H9 (cell line): Measurements from ENCODE around the gene CAMTA1. TPM values are rescaled to one million over a fixed set of nuclear protein-coding genes. Genes with fewer than 3 reads are reported as not detected.

Experiments used
- DNase-seq: peaks from one replicate; pipeline ENCODE4 v3.0.0-alpha.2; 2017
- H2AFZ ChIP-seq: one replicate; pipeline ENCODE4 v1.6.1; 2013; ENCODE audit warnings: mild to moderate bottlenecking, low read length, control low read depth, moderate library complexity
- H2AK5ac ChIP-seq: 2 replicates; pipeline ENCODE4 v1.6.1; 2013; ENCODE audit warnings: low read length, control low read depth, mixed read lengths; ENCODE audit not compliant: insufficient read length
- H2BK120ac ChIP-seq: one replicate; pipeline ENCODE4 v1.6.1; 2013; ENCODE audit warnings: low read depth, mild to moderate bottlenecking, low read length, control low read depth, inconsistent platforms; ENCODE audit not compliant: poor library complexity, severe bottlenecking
- H2BK12ac ChIP-seq: 2 replicates; pipeline ENCODE4 v1.6.1; 2013; ENCODE audit warnings: low read length, control low read depth, mixed read lengths, low read depth; ENCODE audit not compliant: insufficient read length
- H2BK15ac ChIP-seq: 2 replicates; pipeline ENCODE4 v1.6.1; 2013; ENCODE audit warnings: low read depth, low read length, control low read depth
- H2BK20ac ChIP-seq: one replicate; pipeline ENCODE4 v1.6.1; 2013; ENCODE audit warnings: low read depth, mild to moderate bottlenecking, low read length, control low read depth, inconsistent platforms; ENCODE audit not compliant: poor library complexity, severe bottlenecking
- H2BK5ac ChIP-seq: 2 replicates; pipeline ENCODE4 v1.6.1; 2013; ENCODE audit warnings: low read length, control low read depth, mixed read lengths; ENCODE audit not compliant: insufficient read length
- H3K14ac ChIP-seq: 2 replicates; pipeline ENCODE4 v1.6.1; 2013; ENCODE audit warnings: low read length, control low read depth; ENCODE audit not compliant: insufficient read depth
- H3K18ac ChIP-seq: 2 replicates; pipeline ENCODE4 v1.6.1; 2013; ENCODE audit warnings: low read depth, mild to moderate bottlenecking, mixed read lengths, low read length, control low read depth; ENCODE audit not compliant: insufficient read length
- H3K23ac ChIP-seq: 2 replicates; pipeline ENCODE4 v1.6.1; 2013; ENCODE audit warnings: low read length, control low read depth, mixed read lengths, low read depth; ENCODE audit not compliant: insufficient read length
- H3K23me2 ChIP-seq: 2 replicates; pipeline ENCODE4 v1.6.1; 2013; ENCODE audit warnings: low read depth, mild to moderate bottlenecking, mixed read lengths, low read length, control low read depth; ENCODE audit not compliant: insufficient read length, poor library complexity, severe bottlenecking
- H3K27ac ChIP-seq: 2 replicates; pipeline ENCODE4 v1.5.1; 2013; ENCODE audit warnings: low read length, control low read depth, mixed read lengths, low read depth; ENCODE audit not compliant: insufficient read length
- H3K27me3 ChIP-seq: 2 replicates; pipeline ENCODE4 v1.6.1; 2013; ENCODE audit warnings: low read length, control low read depth, inconsistent platforms; ENCODE audit not compliant: insufficient read depth
- H3K4ac ChIP-seq: 2 replicates; pipeline ENCODE4 v1.6.1; 2013; ENCODE audit warnings: low read depth, mild to moderate bottlenecking, control low read depth, inconsistent platforms, low read length, moderate library complexity
- H3K4me1 ChIP-seq: 2 replicates; pipeline ENCODE4 v1.6.1; 2013; ENCODE audit warnings: low read length, control low read depth, inconsistent platforms; ENCODE audit not compliant: insufficient read depth
- H3K4me2 ChIP-seq: 2 replicates; pipeline ENCODE4 v1.6.1; 2013; ENCODE audit warnings: low read length, control low read depth, mixed read lengths; ENCODE audit not compliant: insufficient read length, insufficient read depth
- H3K56ac ChIP-seq: 2 replicates; pipeline ENCODE4 v1.6.1; 2013; ENCODE audit warnings: low read depth, mild to moderate bottlenecking, mixed read lengths, low read length, control low read depth; ENCODE audit not compliant: insufficient read length
- H3K79me1 ChIP-seq: 2 replicates; pipeline ENCODE4 v1.6.1; 2013; ENCODE audit warnings: low read depth, mild to moderate bottlenecking, moderate library complexity, low read length, control low read depth, inconsistent platforms; ENCODE audit not compliant: insufficient read depth, poor library complexity, severe bottlenecking
- H3K79me2 ChIP-seq: 2 replicates; pipeline ENCODE4 v1.6.1; 2013; ENCODE audit warnings: low read length, control low read depth, inconsistent platforms; ENCODE audit not compliant: insufficient read depth
- H3K9ac ChIP-seq: 2 replicates; pipeline ENCODE4 v1.6.1; 2013; ENCODE audit warnings: low read length, control low read depth, mixed read lengths; ENCODE audit not compliant: insufficient read length; ENCODE audit errors: extremely low read depth
- H3K9me3 ChIP-seq: one replicate; pipeline ENCODE4 v1.6.1; 2013; ENCODE audit warnings: low read depth, low read length, inconsistent platforms; ENCODE audit not compliant: control insufficient read depth
- H3T11ph ChIP-seq: one replicate; pipeline ENCODE4 v1.6.1; 2013; ENCODE audit warnings: mild to moderate bottlenecking, low read length, control low read depth, inconsistent platforms
- H4K20me1 ChIP-seq: one replicate; pipeline ENCODE4 v1.6.1; 2013; ENCODE audit not compliant: control insufficient read depth, insufficient read length, insufficient read depth
- H4K5ac ChIP-seq: 2 replicates; pipeline ENCODE4 v1.6.1; 2013; ENCODE audit warnings: low read depth, mild to moderate bottlenecking, mixed read lengths, low read length, control low read depth; ENCODE audit not compliant: insufficient read length
- H4K8ac ChIP-seq: replicated peaks from 2 replicates; pipeline ENCODE4 v1.6.1; 2013; ENCODE audit warnings: low read length, control low read depth, mixed read lengths, low read depth; ENCODE audit not compliant: insufficient read length
- H4K91ac ChIP-seq: 2 replicates; pipeline ENCODE4 v1.6.1; 2013; ENCODE audit warnings: low read depth, mild to moderate bottlenecking, moderate library complexity, mixed read lengths, low read length, control low read depth; ENCODE audit not compliant: insufficient read length
- H3K27ac Mint-ChIP-seq, 3 experiments: 2 replicates in 2 of 3; 3 replicates in 1 of 3; pipeline ENCODE4 v1.8.0; 2020 to 2021; ENCODE audit warnings: mixed read lengths in 3 of 3, mild to moderate bottlenecking in 1 of 3, moderate library complexity in 1 of 3
- H3K27me3 Mint-ChIP-seq: 2 replicates; pipeline ENCODE4 v1.8.0; 2021; ENCODE audit warnings: low read depth, mild to moderate bottlenecking, moderate library complexity, mixed read lengths
- H3K36me3 Mint-ChIP-seq, 3 experiments: 2 replicates in 2 of 3; 3 replicates in 1 of 3; pipeline ENCODE4 v1.8.0; 2020 to 2021; ENCODE audit warnings: low read depth in 3 of 3, mixed read lengths in 3 of 3; ENCODE audit not compliant: insufficient read depth in 1 of 3
- H3K4me1 Mint-ChIP-seq, 2 experiments: 2 replicates each; pipeline ENCODE4 v1.8.0; 2020; ENCODE audit warnings: mixed read lengths in 2 of 2
- H3K4me3 Mint-ChIP-seq, 2 experiments: 2 replicates in 1 of 2; 3 replicates in 1 of 2; pipeline ENCODE4 v1.8.0; 2020 to 2021; ENCODE audit warnings: mild to moderate bottlenecking in 2 of 2, mixed read lengths in 2 of 2, moderate library complexity in 1 of 2
- H3K9me3 Mint-ChIP-seq, 2 experiments: 2 replicates in 1 of 2; 3 replicates in 1 of 2; pipeline ENCODE4 v1.8.0; 2020; ENCODE audit warnings: mild to moderate bottlenecking in 2 of 2, mixed read lengths in 2 of 2, moderate library complexity in 1 of 2
- WGBS: extraction: QIAGEN DNeasy Blood & Tissue Kit; methylation state at CpG from one replicate; pipeline ENCODE4 v1.1.7; 2013; ENCODE audit warnings: missing lambda C conversion rate, low lambda C conversion rate, mixed read lengths; ENCODE audit not compliant: insufficient read length; ENCODE audit errors: extremely low coverage; 5-methylcytosine and 5-hydroxymethylcytosine counted together
- total RNA-seq: library from RNA; stranded (reverse); gene quantifications from 2 replicates; pipeline ENCODE4 v1.2.1, GENCODE V29; 2021
- TF ChIP-seq, protein P1 (sequence below): fragments of 200-600 bp; sonication (generic); conservative IDR thresholded peaks from 3 replicates; pipeline ENCODE4 v1.8.0; 2021; ENCODE audit warnings: antibody characterized with exemption, mild to moderate bottlenecking

Gene CAMTA1
- total RNA-seq, 1 experiment from 2014 or later: 115 TPM

DNA sequence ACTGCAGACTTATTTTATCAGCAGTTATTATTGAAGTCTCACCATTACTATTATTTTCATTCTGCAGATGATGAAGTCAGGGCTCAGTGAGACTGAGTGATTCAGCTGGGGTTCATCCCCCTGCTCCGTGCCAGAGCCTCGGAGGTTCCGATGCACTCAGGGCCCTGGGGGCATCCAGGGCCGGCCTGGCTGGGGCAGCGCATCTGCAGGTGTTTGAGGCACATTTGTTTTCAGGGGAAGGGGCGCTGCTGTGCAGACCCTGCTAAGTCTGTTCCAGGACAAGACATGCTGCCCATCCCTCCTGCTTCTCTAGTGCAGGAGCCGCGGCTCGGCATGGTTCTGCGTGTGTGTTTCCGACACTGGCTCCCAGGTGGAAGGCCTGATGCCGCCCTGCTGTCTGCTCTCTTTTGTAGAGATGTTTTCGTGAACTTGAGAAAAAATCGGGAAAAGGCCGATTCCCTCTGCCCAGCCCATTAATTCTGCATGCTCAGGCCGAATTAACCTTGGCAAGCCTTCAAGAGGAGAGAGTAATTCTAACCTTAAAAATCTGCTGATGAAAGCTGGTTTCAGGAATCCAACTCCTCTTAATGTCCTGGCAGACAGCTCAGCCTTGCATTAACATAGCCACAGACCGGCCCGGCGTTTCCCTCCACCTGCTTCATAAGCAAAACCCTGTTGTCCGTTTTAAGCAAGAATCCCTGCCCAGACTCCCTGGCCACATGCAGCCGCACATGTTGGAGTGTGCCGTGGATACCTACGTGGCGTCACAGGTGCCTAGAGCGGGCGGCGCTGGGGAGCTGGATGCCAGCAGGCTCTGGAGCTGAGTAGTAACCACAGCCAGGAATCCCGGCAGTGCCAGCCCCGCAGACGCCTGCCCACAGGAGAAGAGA, 669.9 kb downstream of the CAMTA1 start:
- H4K8ac ChIP-seq: no peak overlapping the region
- no peak overlapping the region for H3T11ph ChIP-seq
- H2BK5ac ChIP-seq: no peak overlapping the region
- Mint-ChIP-seq H3K4me3 (no peak overlapping the region), H3K27ac (no peak overlapping the region), H3K36me3 (no peaks in the 10 kb centered on the region), H3K9me3 (no peaks in the 10 kb centered on the region), H3K4me1 (peaks cover 16 to 50% of the 10 kb centered on the region in 2 experiments), H3K27me3 (peaks cover 2% of the 10 kb centered on the region; the same call in 1 of the 2 replicates)
- no CpG with 5 or more reads among the region's 30 CpGs for WGBS
- H2BK12ac ChIP-seq: no peak overlapping the region
- no peaks in the 10 kb centered on the region for H3K79me1 ChIP-seq
- no peak overlapping the region; the same call in 1 of the 2 replicates for H3K14ac ChIP-seq
- no peaks in the 10 kb centered on the region for H3K27me3 ChIP-seq
- no peak overlapping the region for H4K91ac ChIP-seq
- no peak for DNase-seq
- no peak overlapping the region for H2BK120ac ChIP-seq
- no peak overlapping the region for H2AK5ac ChIP-seq
- H3K4me1 ChIP-seq: no peaks in the 10 kb centered on the region; the same call in 1 of the 2 replicates
- H2BK15ac ChIP-seq: no peak overlapping the region
- no peaks in the 10 kb centered on the region for H3K9me3 ChIP-seq
- H4K20me1 ChIP-seq: no peaks in the 10 kb centered on the region
- no peaks in the 10 kb centered on the region for H3K23me2 ChIP-seq
- H3K27ac ChIP-seq: no peak overlapping the region
- no peak overlapping the region for H2BK20ac ChIP-seq
- H3K9ac ChIP-seq: no peak overlapping the region
- no peak overlapping the region for H3K18ac ChIP-seq
- no peak overlapping the region for H3K56ac ChIP-seq
- H4K5ac ChIP-seq: no peak overlapping the region
- no peak overlapping the region for H3K23ac ChIP-seq
- no peak overlapping the region for H2AFZ ChIP-seq
- no peak overlapping the region for H3K4ac ChIP-seq
- no peak overlapping the region for H3K4me2 ChIP-seq
- H3K79me2 ChIP-seq: no peaks in the 10 kb centered on the region
- TF ChIP-seq, protein P1, sequence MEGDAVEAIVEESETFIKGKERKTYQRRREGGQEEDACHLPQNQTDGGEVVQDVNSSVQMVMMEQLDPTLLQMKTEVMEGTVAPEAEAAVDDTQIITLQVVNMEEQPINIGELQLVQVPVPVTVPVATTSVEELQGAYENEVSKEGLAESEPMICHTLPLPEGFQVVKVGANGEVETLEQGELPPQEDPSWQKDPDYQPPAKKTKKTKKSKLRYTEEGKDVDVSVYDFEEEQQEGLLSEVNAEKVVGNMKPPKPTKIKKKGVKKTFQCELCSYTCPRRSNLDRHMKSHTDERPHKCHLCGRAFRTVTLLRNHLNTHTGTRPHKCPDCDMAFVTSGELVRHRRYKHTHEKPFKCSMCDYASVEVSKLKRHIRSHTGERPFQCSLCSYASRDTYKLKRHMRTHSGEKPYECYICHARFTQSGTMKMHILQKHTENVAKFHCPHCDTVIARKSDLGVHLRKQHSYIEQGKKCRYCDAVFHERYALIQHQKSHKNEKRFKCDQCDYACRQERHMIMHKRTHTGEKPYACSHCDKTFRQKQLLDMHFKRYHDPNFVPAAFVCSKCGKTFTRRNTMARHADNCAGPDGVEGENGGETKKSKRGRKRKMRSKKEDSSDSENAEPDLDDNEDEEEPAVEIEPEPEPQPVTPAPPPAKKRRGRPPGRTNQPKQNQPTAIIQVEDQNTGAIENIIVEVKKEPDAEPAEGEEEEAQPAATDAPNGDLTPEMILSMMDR: no peak
